BLaER1 treated with 17β-estradiol and CSF1 and Interleukin-3, amounts not matched to agents 10 nM and 100 nM (cell line): ENCODE measurements around the gene EPC2.

Source experiments
- H3K27ac ChIP-seq, 11 experiments: shearing (Covaris generic); formaldehyde crosslinking; 2 replicates each; pipeline ENCODE4 v1.8.1; 2022
- H3K27me3 ChIP-seq, 11 experiments: shearing (Covaris generic); formaldehyde crosslinking; 2 replicates each; pipeline ENCODE4 v1.8.1; 2022
- H3K36me3 ChIP-seq, 11 experiments: shearing (Covaris generic); formaldehyde crosslinking; 2 replicates each; pipeline ENCODE4 v1.8.1; 2022
- H3K4me1 ChIP-seq, 10 experiments: shearing (Covaris generic); formaldehyde crosslinking; 2 replicates each; pipeline ENCODE4 v1.8.1; 2022
- H3K4me2 ChIP-seq, 11 experiments: shearing (Covaris generic); formaldehyde crosslinking; 2 replicates each; pipeline ENCODE4 v1.8.1; 2022
- H3K4me3 ChIP-seq, 10 experiments: shearing (Covaris generic); formaldehyde crosslinking; 2 replicates each; pipeline ENCODE4 v1.8.1; 2022
- H3K9ac ChIP-seq, 11 experiments: shearing (Covaris generic); formaldehyde crosslinking; 2 replicates each; pipeline ENCODE4 v1.8.1; 2022
- H3K9me3 ChIP-seq, 11 experiments: shearing (Covaris generic); formaldehyde crosslinking; replicated peaks in 1 of 11; 2 replicates each; pipeline ENCODE4 v1.8.1; 2022
- H4K20me1 ChIP-seq, 11 experiments: shearing (Covaris generic); formaldehyde crosslinking; 2 replicates each; pipeline ENCODE4 v1.8.1; 2022
- Cebpa-rat ChIP-seq, 11 experiments: shearing (Covaris generic); IDR thresholded peaks; 2 replicates each; pipeline ENCODE4 v1.8.1; 2022

The EPC2 gene

GRCh38 chr2:148623086-148623485 lies 21.5 kb upstream of the EPC2 start:
- Histone ChIP-seq H3K4me1 (peaks cover 0 to 19% (median 4%) of the 10 kb centered on the region in 10 experiments; a peak in 8 of 20 replicates), H4K20me1 (no peaks in the 10 kb centered on the region), H3K9me3 (no peaks in the 10 kb centered on the region), H3K27me3 (no peaks in the 10 kb centered on the region), H3K27ac (no peak overlapping the region), H3K9ac (no peak overlapping the region), H3K4me2 (no peak overlapping the region), H3K36me3 (no peaks in the 10 kb centered on the region), H3K4me3 (no peak overlapping the region)
- TF ChIP-seq Cebpa-rat (IDR thresholded peaks at IDR 0.05): no peak

GRCh38 chr2:148627224-148627623 lies 17.3 kb upstream of the EPC2 start:
- no peaks in the 10 kb centered on the region for H4K20me1 ChIP-seq
- no peak overlapping the region for H3K9ac ChIP-seq
- no peaks in the 10 kb centered on the region for H3K36me3 ChIP-seq
- no peak overlapping the region for H3K4me3 ChIP-seq
- H3K9me3 ChIP-seq: no peaks in the 10 kb centered on the region
- no peaks in the 10 kb centered on the region for H3K27me3 ChIP-seq
- no peak for TF ChIP-seq Cebpa-rat (IDR thresholded peaks at IDR 0.05)
- H3K27ac ChIP-seq: no peak overlapping the region
- no peaks in the 10 kb centered on the region; a peak in 1 of 20 replicates for H3K4me1 ChIP-seq
- no peak overlapping the region for H3K4me2 ChIP-seq

- Histone ChIP-seq H3K36me3 (no peaks in the 10 kb centered on the region), H3K27ac (no peak overlapping the region), H3K4me3 (no peak overlapping the region), H3K4me2 (no peak overlapping the region), H3K9ac (no peak overlapping the region), H4K20me1 (no peaks in the 10 kb centered on the region), H3K9me3 (no peaks in the 10 kb centered on the region), H3K4me1 (no peaks in the 10 kb centered on the region), H3K27me3 (no peaks in the 10 kb centered on the region)
- no peak for TF ChIP-seq Cebpa-rat (IDR thresholded peaks at IDR 0.05)
Observed at GRCh38 chr2:148634749-148635148, 9.8 kb upstream of the EPC2 start.

- H3K9me3 ChIP-seq: no peaks in the 10 kb centered on the region
- H3K9ac ChIP-seq: no peak overlapping the region
- H3K27ac ChIP-seq: no peak overlapping the region
- peaks cover 0 to 7% (median 0%) of the 10 kb centered on the region in 11 experiments; a peak in 3 of 22 replicates for H3K27me3 ChIP-seq
- no peak for TF ChIP-seq Cebpa-rat (IDR thresholded peaks at IDR 0.05)
- H3K4me1 ChIP-seq: peaks cover 8 to 17% (median 13%) of the 10 kb centered on the region in 10 experiments
- H3K36me3 ChIP-seq: no peaks in the 10 kb centered on the region
- H3K4me2 ChIP-seq: no peak overlapping the region
- H3K4me3 ChIP-seq: no peak overlapping the region
- H4K20me1 ChIP-seq: no peaks in the 10 kb centered on the region
Observed at GRCh38 chr2:148638543-148638942, 6.0 kb upstream of the EPC2 start.

GRCh38 chr2:148640767-148641166 lies 3.8 kb upstream of the EPC2 start:
- no peak for TF ChIP-seq Cebpa-rat (IDR thresholded peaks at IDR 0.05)
- Histone ChIP-seq H3K36me3 (no peaks in the 10 kb centered on the region), H3K9ac (no peak overlapping the region), H3K4me2 (no peak overlapping the region), H3K27me3 (peaks cover 0 to 10% (median 0%) of the 10 kb centered on the region in 11 experiments; a peak in 5 of 22 replicates), H3K4me3 (no peak overlapping the region), H3K4me1 (peaks cover 13 to 21% (median 18%) of the 10 kb centered on the region in 10 experiments), H3K9me3 (no peaks in the 10 kb centered on the region), H3K27ac (no peak overlapping the region), H4K20me1 (peaks cover 0 to 5% (median 5%) of the 10 kb centered on the region in 11 experiments; a peak in 19 of 22 replicates)

- H3K9me3 ChIP-seq: no peaks in the 10 kb centered on the region; a peak in 1 of 22 replicates
- no peak for TF ChIP-seq Cebpa-rat (IDR thresholded peaks at IDR 0.05)
- peaks cover 22 to 30% (median 26%) of the 10 kb centered on the region in 10 experiments for H3K4me1 ChIP-seq
Observed at GRCh38 chr2:148642112-148642744, 2.3 kb upstream of the EPC2 start.

GRCh38 chr2:148642891-148643416 lies 1.6 kb upstream of the EPC2 start:
- H3K27ac ChIP-seq: peak overlapping the region in 7 of 11 experiments; percentile 53 to 98 (median 95); a peak in 11 of 22 replicates
- H3K4me3 ChIP-seq: peak overlapping the region in 5 of 10 experiments; percentile 91 to 99 (median 94); a peak in 6 of 20 replicates
- H3K36me3 ChIP-seq: peaks cover 0 to 12% (median 8%) of the 10 kb centered on the region in 11 experiments; a peak in 6 of 22 replicates
- H3K9me3 ChIP-seq: no peaks in the 10 kb centered on the region; a peak in 1 of 22 replicates
- no peak for TF ChIP-seq Cebpa-rat (IDR thresholded peaks at IDR 0.05)
- H3K4me2 ChIP-seq: peak overlapping the region; percentile 87 to 99 (median 96)
- peaks cover 22 to 31% (median 26%) of the 10 kb centered on the region in 10 experiments for H3K4me1 ChIP-seq
- H3K27me3 ChIP-seq: peaks cover 0 to 10% (median 0%) of the 10 kb centered on the region in 11 experiments; a peak in 5 of 22 replicates
- peaks cover 12 to 27% (median 27%) of the 10 kb centered on the region in 11 experiments; a peak in 21 of 22 replicates for H4K20me1 ChIP-seq
- peak overlapping the region in 1 of 11 experiments; percentile 93; a peak in 2 of 22 replicates for H3K9ac ChIP-seq

More at GRCh38 chr2:148642112-148642744, 2.3 kb upstream of the EPC2 start:
- Histone ChIP-seq H3K27me3 (peaks cover 0 to 10% (median 0%) of the 10 kb centered on the region in 11 experiments; a peak in 5 of 22 replicates), H4K20me1 (peaks cover 7 to 20% (median 20%) of the 10 kb centered on the region in 11 experiments; a peak in 21 of 22 replicates), H3K27ac (peak overlapping the region in 2 of 11 experiments; percentile 53 to 95; a peak in 2 of 22 replicates), H3K4me2 (peak overlapping the region in 8 of 11 experiments; percentile 87 to 98 (median 96); a peak in 12 of 22 replicates), H3K36me3 (peaks cover 0 to 6% (median 5%) of the 10 kb centered on the region in 11 experiments; a peak in 6 of 22 replicates), H3K9ac (no peak overlapping the region), H3K4me3 (no peak overlapping the region)

GRCh38 chr2:148643421-148643820 lies 1.1 kb upstream of the EPC2 start:
- peak overlapping the region; percentile 87 to 99 (median 96) for H3K4me2 ChIP-seq
- H3K4me3 ChIP-seq: peak overlapping the region; percentile 91 to 99 (median 96)
- H3K27ac ChIP-seq: peak overlapping the region in 9 of 11 experiments; percentile 91 to 98 (median 95); a peak in 12 of 22 replicates
- H3K9ac ChIP-seq: peak overlapping the region in 9 of 11 experiments; percentile 91 to 95 (median 94); a peak in 15 of 22 replicates
- no peaks in the 10 kb centered on the region; a peak in 1 of 22 replicates for H3K9me3 ChIP-seq
- H4K20me1 ChIP-seq: peaks cover 12 to 32% (median 31%) of the 10 kb centered on the region in 11 experiments; a peak in 21 of 22 replicates
- TF ChIP-seq Cebpa-rat (IDR thresholded peaks at IDR 0.05): no peak
- peaks cover 22 to 31% (median 26%) of the 10 kb centered on the region in 10 experiments for H3K4me1 ChIP-seq
- H3K36me3 ChIP-seq: peaks cover 0 to 12% (median 8%) of the 10 kb centered on the region in 11 experiments; a peak in 6 of 22 replicates
- peaks cover 0 to 10% (median 0%) of the 10 kb centered on the region in 11 experiments; a peak in 5 of 22 replicates for H3K27me3 ChIP-seq
